K562 (cell line): ENCODE measurements around the gene KCNMB2. TPM values are rescaled to one million over a fixed set of nuclear protein-coding genes. Genes with fewer than 3 reads are reported as not detected.

Source experiments
- ATAC-seq: fragments of 200-7000 bp; cut with Tn5 transposase; 3 replicates; pipeline ENCODE4 v1.9.1; 2020; ENCODE audit warnings: moderate library complexity
- BruUV-seq: library from RNA; stranded (reverse); fragments of 400-500 nt; replicated peaks from 2 replicates; lab custom pipeline; 2021; lab: Mats Ljungman, UMichigan
- CTCF ChIA-PET: fragments of 300-600 bp; formaldehyde crosslinking; extraction: SDS; loops from one replicate; lab custom pipeline; 2021; ENCODE audit warnings: low intra/inter-chr PET ratio; lab: Yijun Ruan, JAX
- POLR2A ChIA-PET: fragments of 300-600, 350-650 bp; sonication (Branson Sonifier 250); formaldehyde crosslinking; extraction: SDS; loops from one replicate; lab custom pipeline; 2021; ENCODE audit warnings: antibody characterized with exemption, inconsistent platforms; lab: Yijun Ruan, JAX
- DNase-seq, 4 experiments: peaks; one replicate each; pipeline versions ENCODE4 v3.0.0 to v3.0.0-alpha.2; 2011 to 2018; ENCODE audit warnings: low spot score in 3 of 4, mixed read lengths in 3 of 4; ENCODE audit errors: extremely low read depth in 1 of 4
- FAIRE-seq: peaks from 2 replicates; lab custom pipeline; 2011; peaks lifted over from hg19 to GRCh38; lab: Jason Lieb, UNC
- H2AFZ ChIP-seq: 2 replicates; pipeline ENCODE4 v1.6.0; 2011; ENCODE audit warnings: low read depth, low read length, control low read depth, inconsistent platforms
- H3K27ac ChIP-seq: fragments of 200-600 bp; 3 replicates; pipeline ENCODE4 v1.8.0; 2011; ENCODE audit warnings: low read depth, mild to moderate bottlenecking, control low read depth, inconsistent platforms, low read length, moderate library complexity, mixed read lengths; ENCODE audit errors: extremely low read depth
- H3K27me3 ChIP-seq, 2 experiments: fragments of 300-600 bp in 1 of 2; 2 replicates in 1 of 2; 3 replicates in 1 of 2; pipeline versions ENCODE4 v1.6.0 to v1.8.0; 2011; ENCODE audit warnings: inconsistent platforms in 2 of 2, low read length in 2 of 2, mild to moderate bottlenecking in 1 of 2, mixed read lengths in 1 of 2, moderate library complexity in 1 of 2; ENCODE audit not compliant: control insufficient read depth in 2 of 2, insufficient read depth in 2 of 2
- H3K36me3 ChIP-seq: fragments of 300-600 bp; 3 replicates; pipeline ENCODE4 v1.8.0; 2011; ENCODE audit warnings: mild to moderate bottlenecking, low read length, inconsistent platforms; ENCODE audit not compliant: control insufficient read depth, insufficient read depth
- H3K4me1 ChIP-seq, 2 experiments: fragments of 200-600 bp in 1 of 2; replicated peaks in 1 of 2; 2 replicates in 1 of 2; 3 replicates in 1 of 2; pipeline versions ENCODE4 v1.5.1 to v1.8.0; 2011; ENCODE audit warnings: inconsistent platforms in 2 of 2, low read length in 2 of 2, mild to moderate bottlenecking in 1 of 2, mixed read lengths in 1 of 2, moderate library complexity in 1 of 2; ENCODE audit not compliant: control insufficient read depth in 2 of 2, insufficient read depth in 2 of 2
- H3K4me2 ChIP-seq: 2 replicates; pipeline ENCODE4 v1.6.1; 2011; ENCODE audit warnings: low read length, control low read depth, inconsistent platforms, mixed read lengths; ENCODE audit not compliant: insufficient read depth
- H3K4me3 ChIP-seq: fragments of 200-600 bp; sonication (generic), shearing (Covaris generic); 2 replicates; pipeline ENCODE4 v1.5.1; 2016; ENCODE audit warnings: control low read depth, inconsistent platforms
- H3K79me2 ChIP-seq: fragments of 200-600 bp; 3 replicates; pipeline ENCODE4 v1.8.0; 2011; ENCODE audit warnings: low read length, inconsistent platforms; ENCODE audit not compliant: control insufficient read depth, insufficient read depth
- H3K9ac ChIP-seq, 2 experiments: 2 replicates each; pipeline versions ENCODE4 v1.6.0 to v1.6.1; 2011; ENCODE audit warnings: low read depth in 2 of 2, low read length in 2 of 2, control low read depth in 1 of 2, inconsistent platforms in 1 of 2, mild to moderate bottlenecking in 1 of 2, mixed read lengths in 1 of 2; ENCODE audit not compliant: insufficient read depth in 1 of 2
- H3K9me1 ChIP-seq: one replicate; pipeline ENCODE4 v1.6.0; 2011; ENCODE audit warnings: inconsistent platforms, mild to moderate bottlenecking, low read length, moderate library complexity; ENCODE audit not compliant: control insufficient read depth, insufficient read depth
- H3K9me3 ChIP-seq: replicated peaks from 2 replicates; pipeline ENCODE4 v1.5.1; 2011; ENCODE audit warnings: low read depth, low read length, inconsistent platforms; ENCODE audit not compliant: control insufficient read depth, insufficient read depth
- H4K20me1 ChIP-seq: replicated peaks from 2 replicates; pipeline ENCODE4 v1.6.1; 2011; ENCODE audit warnings: low read length, inconsistent platforms, mixed read lengths; ENCODE audit not compliant: control insufficient read depth, insufficient read depth
- E2F6 ChIP-seq, 2 experiments: IDR thresholded peaks; 2 replicates each; pipeline ENCODE4 v1.6.1; 2011; ENCODE audit warnings: borderline replicate concordance in 1 of 2, control low read depth in 1 of 2, low read depth in 1 of 2, low read length in 1 of 2, mild to moderate bottlenecking in 1 of 2, mixed read lengths in 1 of 2, moderate library complexity in 1 of 2; ENCODE audit not compliant: insufficient read depth in 1 of 2, insufficient read length in 1 of 2, poor library complexity in 1 of 2, severe bottlenecking in 1 of 2; ENCODE audit errors: extremely low read depth in 1 of 2
- HOXB6 ChIP-seq: fragments of 250-450 bp; sonication (Bioruptor Pico); IDR thresholded peaks from 2 replicates; pipeline ENCODE4 v1.5.1; 2022; ENCODE audit warnings: mild to moderate bottlenecking, borderline replicate concordance
- OTX1 ChIP-seq: fragments of 450-650 bp; formaldehyde crosslinking; IDR thresholded peaks from 2 replicates; pipeline ENCODE4 v1.4.0; 2022; ENCODE audit warnings: mild to moderate bottlenecking
- PTBP1 ChIP-seq: fragments of 200-400 bp; formaldehyde crosslinking; IDR thresholded peaks from 2 replicates; pipeline ENCODE4 v1.6.1; 2017; ENCODE audit warnings: low read depth, low read length
- SETDB1 ChIP-seq: IDR thresholded peaks from one replicate; pipeline ENCODE4 v1.6.1; 2012; ENCODE audit warnings: low read length, control low read depth, inconsistent platforms
- WGBS: fragments of 100-300 bp; shearing (Covaris generic); methylation state at CpG from one replicate; pipeline ENCODE4 v1.1.6; 2016; ENCODE audit warnings: low coverage, mixed read lengths; ENCODE audit not compliant: insufficient coverage; ENCODE audit errors: missing lambda C conversion rate; 5-methylcytosine and 5-hydroxymethylcytosine counted together
- in situ Hi-C: fragments of 300-500 bp; cut with MboI; formaldehyde crosslinking; loops from 4 replicates; pipeline ENCODE4 v1.15.0; 2018; ENCODE audit warnings: inconsistent platforms, mixed read lengths
- intact Hi-C: fragments of 100-400 bp; cut with micrococcal nuclease; formaldehyde crosslinking; loops from 2 replicates; pipeline ENCODE4 v1.14.2; 2022
- polyA plus RNA-seq, 8 experiments: library from polyadenylated mRNA; depleted of rRNA in 4 of 8; stranded (reverse) in 5 of 8; unstranded in 3 of 8; fragments of >200 nt; fragmentation: Nextera tagmentation in 2 of 8; fragmentation: Illumina TruSeq in 1 of 8; extraction: Ambion mirVana in 2 of 8; extraction: Trizol in 1 of 8; gene quantifications; 2 replicates each; pipeline versions ENCODE4 v1.2.1 to v1.2.3, GENCODE V29; 2011 to 2014; ENCODE audit warnings: inconsistent platforms in 1 of 8, missing spikeins in 1 of 8
- total RNA-seq, 7 experiments: library from RNA; depleted of rRNA in 6 of 7; stranded (reverse); fragments of >200 nt in 6 of 7; fragmentation: Illumina TruSeq in 2 of 7; extraction: Trizol in 2 of 7; gene quantifications; 2 replicates each; pipeline versions ENCODE4 v1.2.1 to v1.2.3, GENCODE V29; 2011 to 2021; ENCODE audit warnings: low replicate concordance in 1 of 7
- TF ChIP-seq, protein P1 (sequence below): fragments of 250-450 bp; sonication (Bioruptor Pico); IDR thresholded peaks from 2 replicates; pipeline ENCODE4 v1.5.0; 2020; ENCODE audit warnings: mild to moderate bottlenecking

The KCNMB2 gene
- total and polyA plus RNA-seq, 9 of the 15 experiments (the other 6 are each of a cell fraction or from before 2014, with no cell fraction given) = 0.04 to 0.15 TPM; not detected in 7

DNA sequence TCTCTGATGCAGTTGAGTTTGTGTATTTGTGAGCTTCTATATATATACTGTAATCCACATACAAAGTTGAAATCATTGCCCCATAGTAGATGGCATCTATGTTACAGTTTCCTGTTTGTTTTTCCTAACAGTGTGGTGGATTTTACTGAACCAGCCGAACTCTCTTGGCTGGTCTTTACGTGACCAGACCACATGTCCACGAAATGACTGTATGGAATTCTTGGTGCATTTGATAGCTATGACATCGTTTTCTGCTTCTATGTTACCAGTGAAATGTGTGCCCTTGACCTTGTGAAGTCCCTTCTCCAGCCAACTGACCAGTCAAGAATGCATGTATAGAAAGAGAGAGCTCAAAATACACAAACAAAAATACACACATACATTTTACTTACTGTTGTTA lies 1.8 kb downstream of the KCNMB2 start (continued):
- TF ChIP-seq E2F6 (IDR thresholded peaks at IDR 0.05; ENCODE audit: borderline replicate concordance in 1 of 2, extremely low read depth in 1 of 2, insufficient read depth in 1 of 2, insufficient read length in 1 of 2, low read depth in 1 of 2, low read length in 1 of 2, poor library complexity in 1 of 2, severe bottlenecking in 1 of 2) (no peak), SETDB1 (no peak)
- TF ChIP-seq, protein P1, sequence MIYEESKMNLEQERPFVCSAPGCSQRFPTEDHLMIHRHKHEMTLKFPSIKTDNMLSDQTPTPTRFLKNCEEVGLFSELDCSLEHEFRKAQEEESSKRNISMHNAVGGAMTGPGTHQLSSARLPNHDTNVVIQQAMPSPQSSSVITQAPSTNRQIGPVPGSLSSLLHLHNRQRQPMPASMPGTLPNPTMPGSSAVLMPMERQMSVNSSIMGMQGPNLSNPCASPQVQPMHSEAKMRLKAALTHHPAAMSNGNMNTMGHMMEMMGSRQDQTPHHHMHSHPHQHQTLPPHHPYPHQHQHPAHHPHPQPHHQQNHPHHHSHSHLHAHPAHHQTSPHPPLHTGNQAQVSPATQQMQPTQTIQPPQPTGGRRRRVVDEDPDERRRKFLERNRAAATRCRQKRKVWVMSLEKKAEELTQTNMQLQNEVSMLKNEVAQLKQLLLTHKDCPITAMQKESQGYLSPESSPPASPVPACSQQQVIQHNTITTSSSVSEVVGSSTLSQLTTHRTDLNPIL = no peak

- intact Hi-C loops = no loop called here
- DNase-seq = no peak
- H3K4me3 ChIP-seq = no peak overlapping the region
- no peaks in the 10 kb centered on the region for H3K27me3 ChIP-seq
- no peak for ATAC-seq
- TF ChIP-seq PTBP1 = no peak
- TF ChIP-seq HOXB6 (CRISPR knock-in tag) = no peak
- TF ChIP-seq OTX1 = no peak
- TF ChIP-seq, all 486 proteins: peak for 0
- POLR2A ChIA-PET = no interaction called here
- no peak overlapping the region for H3K27ac ChIP-seq
- no peaks in the 10 kb centered on the region for H3K4me1 ChIP-seq
- CTCF ChIA-PET = no interaction called here
- H3K36me3 ChIP-seq = no peaks in the 10 kb centered on the region
- 0% methylated on average over 3 of the region's 3 CpGs for WGBS
- H2AFZ ChIP-seq = no peak overlapping the region
- FAIRE-seq = no peak
- no peaks in the 10 kb centered on the region for H3K9me1 ChIP-seq
- no peak overlapping the region for H3K9ac ChIP-seq
- no TSS peak for BruUV-seq
- H3K4me2 ChIP-seq = no peak overlapping the region
- H3K9me3 ChIP-seq = no peaks in the 10 kb centered on the region
- in situ Hi-C loops = no loop called here
- H4K20me1 ChIP-seq = no peaks in the 10 kb centered on the region
- H3K79me2 ChIP-seq = no peaks in the 10 kb centered on the region
These were observed 3.9 kb downstream of the KCNMB2 start for GRCh38 chr3:178540184-178540583.
